GM03348 (cell line): ENCODE data around the gene KIAA0825.
"Not testable (repeated sequence)": the region's sequence is repeated elsewhere in the genome, so short reads cannot be mapped to it uniquely, and the experiment has no call there.

Source experiments
- DNase-seq: peaks from one replicate; pipeline ENCODE4 v3.0.0; 2012; ENCODE audit warnings: low spot score

Gene KIAA0825

DNA sequence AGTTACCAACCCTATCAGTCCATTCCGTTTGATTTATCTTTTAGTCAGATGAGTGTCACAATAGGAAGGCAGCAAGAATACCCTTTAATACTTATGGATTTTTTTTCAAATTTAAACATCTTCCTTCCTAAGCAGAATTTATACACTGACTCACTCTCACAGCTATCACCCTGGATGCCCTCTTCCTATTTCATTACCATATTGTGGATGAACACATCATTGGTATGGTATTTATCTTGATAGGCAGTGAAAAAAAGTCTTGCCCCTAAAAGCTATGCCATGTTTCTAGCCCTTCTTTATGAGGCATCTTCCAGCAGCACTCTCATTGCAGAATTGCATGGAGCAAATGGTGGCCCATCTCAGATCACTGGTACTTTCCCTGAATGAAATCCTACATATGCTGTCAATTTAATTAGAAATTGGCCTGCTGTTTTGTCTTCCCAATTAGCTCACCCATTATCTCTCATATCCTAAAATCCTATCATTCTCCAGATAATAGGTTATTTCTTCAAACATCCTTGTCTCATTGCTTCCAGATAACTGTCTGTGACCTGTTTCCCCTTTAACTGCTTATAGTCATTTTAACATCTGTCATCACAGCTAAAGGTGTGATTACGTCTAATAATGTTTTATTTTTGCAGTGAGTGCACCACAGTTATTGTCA is 443.5 kb downstream of the KIAA0825 start:
- DNase-seq = peak; percentile 18

DNA sequence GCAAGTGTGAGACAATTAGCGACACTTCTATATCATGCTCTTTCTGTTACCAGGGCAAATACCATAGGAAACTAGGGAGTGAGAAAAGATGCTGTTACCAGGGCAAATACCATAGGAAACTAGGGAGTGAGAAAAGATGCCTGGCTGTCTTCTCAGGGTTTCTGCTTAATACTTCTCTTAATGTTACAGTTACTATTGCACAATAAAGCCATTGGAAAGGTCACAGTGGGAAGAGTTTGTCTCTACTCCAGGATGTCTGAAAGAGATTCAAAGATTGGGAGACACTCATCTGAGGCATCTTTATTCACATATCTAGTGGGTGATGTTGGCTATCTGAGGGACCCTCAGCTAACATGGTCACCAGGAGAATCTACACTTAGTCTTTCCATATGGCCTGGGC is 445.3 kb downstream of the KIAA0825 start:
- no peak for DNase-seq

DNA sequence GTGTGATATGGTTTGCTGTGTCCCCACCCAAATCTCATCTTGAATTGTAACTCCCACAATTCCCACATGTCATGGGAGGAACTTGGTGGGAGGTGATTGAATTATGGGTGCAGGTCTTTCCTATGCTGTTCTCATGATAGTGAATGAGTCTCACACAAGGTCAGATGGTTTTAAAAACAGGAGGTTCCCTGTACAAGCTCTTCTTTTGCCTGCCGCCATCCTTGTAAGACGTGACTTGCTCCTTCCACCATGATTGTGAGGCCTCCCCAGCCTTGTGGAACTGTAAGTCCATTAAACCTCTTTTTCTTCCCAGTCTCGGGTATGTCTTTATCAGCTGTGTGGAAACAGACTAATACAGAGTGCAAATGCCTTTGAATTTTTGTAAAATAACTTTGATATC is 447.3 kb downstream of the KIAA0825 start:
- DNase-seq = not testable (repeated sequence)

DNA sequence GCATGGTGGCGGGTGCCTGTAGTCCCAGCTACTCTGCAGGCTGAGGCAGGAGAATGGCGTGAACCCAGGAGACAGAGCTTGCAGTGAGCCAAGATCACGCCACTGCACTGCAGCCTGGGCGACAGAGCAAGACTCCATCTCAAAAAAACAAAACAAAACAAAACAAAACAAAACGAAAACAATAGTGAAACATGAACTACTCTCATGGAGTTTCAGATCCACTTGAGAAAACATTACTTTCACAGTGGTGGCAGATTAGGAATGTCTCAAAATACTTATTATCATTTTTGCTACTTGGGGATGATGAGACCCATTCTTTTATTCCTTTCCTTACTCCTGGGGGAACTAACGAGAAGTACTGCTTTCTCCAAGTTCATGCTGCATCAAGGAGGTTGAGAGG is 448.2 kb downstream of the KIAA0825 start:
- not testable (repeated sequence) for DNase-seq

DNA sequence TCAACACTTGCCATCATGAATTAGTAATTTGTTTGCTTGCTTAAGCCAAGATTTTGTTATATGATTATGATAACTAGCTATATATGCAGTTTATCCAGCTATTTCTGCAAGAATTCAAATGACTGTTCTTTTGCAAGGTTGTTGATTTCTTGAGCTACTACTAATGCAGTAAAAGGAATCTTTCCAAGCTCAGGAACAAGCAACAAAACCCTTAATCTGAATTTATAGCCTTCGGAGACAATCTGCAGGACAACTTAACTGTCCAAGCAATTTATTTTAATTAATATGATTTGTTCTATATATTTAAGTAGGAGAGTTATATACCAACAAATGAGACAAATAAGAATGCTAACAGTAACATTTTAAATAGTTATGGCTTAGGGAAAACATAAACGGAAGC is 450.3 kb downstream of the KIAA0825 start:
- DNase-seq = no peak

DNA sequence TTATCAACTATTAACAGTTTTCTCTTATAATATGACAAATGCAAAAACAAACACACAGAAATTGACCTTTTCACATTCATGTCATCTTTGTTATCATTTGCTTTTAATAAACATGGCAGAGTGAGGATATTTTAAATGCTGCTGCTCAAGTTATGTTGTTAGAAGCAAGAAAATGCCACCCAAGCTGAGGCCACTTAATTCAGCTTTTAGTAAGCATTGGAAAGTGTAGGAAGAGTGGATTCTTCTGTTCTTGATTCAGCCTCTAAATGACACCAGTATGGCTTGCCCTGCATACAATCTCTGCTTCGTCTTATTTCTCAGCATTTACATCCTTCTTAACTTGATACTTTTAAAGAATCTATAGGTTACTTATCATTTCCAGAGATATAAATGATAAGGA is 456.6 kb downstream of the KIAA0825 start:
- DNase-seq = no peak

DNA sequence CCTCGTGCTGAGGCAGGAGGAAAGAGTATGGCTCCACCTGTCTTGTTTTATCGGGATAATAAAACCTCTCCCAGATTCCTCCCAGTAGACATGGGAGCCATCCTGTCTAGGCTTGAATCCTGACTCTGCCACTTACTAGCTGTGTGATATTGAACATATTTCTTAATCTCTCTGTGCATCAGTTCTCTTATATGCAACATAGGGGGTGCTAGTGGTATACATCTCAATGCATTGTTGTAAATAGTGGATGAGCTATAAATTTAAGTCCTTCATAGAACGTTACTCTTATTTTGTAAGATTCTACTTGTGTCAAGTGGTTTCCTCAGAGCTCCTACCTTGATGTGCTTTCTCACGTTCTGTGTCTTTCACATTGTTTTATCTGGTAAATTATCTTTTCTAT is 459.3 kb downstream of the KIAA0825 start:
- no peak for DNase-seq

DNA sequence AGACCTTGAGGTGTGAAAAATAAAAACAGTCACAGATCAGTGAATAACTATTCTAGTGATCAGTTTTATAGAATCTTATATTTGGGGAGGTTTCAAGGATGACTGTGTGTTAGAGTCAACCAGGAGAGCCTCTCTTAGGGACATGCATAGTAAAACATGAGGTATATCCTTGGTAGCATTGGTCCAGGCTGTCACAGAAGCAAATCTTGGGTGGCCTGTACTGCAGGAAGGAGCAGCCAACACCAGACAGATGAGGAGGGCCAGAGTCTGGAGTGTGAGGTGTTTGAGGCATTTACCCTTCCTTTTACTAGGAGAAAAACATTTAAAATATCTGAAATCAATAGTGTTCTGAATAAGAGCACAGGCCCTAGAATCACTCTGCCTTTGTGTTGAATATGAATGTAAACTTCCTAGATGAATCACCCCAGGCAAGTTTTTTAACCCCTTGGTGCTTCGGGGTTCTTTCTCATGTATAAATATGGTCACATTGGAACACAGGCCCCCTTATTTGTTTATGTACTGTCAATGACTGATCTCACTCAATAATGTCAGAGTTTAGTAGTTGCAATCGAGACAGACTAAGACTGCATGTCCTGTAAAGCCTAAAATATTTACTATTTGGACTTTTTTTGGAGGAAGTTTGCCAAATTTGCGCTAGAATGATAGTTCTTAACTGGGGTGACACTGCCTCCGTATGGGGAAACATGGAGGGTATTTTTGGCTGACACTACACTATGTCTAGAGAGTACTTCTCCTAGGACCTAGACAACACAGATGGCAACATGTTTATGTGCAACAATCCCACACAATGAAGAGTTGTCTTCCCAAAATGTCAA is 460.5 kb downstream of the KIAA0825 start:
- DNase-seq = no peak

DNA sequence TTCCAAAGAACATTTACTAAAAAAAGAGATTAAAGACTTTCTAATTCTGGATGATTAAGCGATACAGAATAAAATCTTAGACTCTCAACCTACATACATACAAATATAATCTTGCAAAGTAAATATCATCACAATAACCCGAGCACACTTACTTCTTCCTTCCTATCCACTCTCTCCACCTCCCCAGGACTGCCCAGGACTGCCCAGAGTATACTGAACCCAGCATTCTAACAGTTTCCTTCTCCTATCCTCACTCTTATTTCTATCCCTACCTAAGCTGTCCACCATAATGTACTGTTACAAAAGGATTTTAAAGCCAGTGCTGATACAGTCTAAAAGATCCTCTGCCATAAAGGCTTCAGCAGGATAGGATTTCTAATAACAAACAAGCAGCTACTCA is 463.7 kb downstream of the KIAA0825 start:
- DNase-seq = no peak

DNA sequence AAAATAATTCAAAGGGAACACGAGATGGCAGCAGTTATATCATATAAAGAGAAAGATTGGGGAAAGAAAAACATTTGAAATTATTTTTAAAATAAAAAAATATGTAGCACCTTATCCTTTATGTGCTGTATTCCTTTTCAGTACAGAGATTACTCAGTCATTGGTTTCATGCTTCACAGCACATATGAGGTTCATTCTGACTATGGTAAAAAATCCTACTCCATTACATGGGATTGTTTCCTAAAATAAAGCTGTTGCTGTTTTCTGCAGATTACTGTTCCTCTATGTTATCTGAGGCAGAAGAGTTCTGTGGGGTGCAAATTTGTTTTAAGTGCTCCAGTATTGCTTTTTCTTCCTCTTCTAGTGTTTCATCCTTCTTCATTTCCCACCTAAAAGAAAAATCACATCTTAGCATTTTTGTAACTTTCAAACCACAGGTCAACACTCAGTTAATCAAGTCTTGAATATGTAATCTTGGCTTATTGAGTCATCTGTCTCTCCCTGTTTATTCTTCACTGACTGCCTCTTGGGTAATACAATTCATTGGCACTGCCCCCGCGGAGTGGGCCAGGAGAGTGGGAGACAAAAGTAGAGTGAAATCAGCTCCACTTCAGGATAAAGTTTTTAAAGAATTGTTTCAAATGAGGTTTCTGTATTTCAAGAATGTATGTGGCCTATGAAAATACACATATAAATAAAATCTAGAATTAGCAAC is 464.5 kb downstream of the KIAA0825 start:
- peak; percentile 23 for DNase-seq

DNA sequence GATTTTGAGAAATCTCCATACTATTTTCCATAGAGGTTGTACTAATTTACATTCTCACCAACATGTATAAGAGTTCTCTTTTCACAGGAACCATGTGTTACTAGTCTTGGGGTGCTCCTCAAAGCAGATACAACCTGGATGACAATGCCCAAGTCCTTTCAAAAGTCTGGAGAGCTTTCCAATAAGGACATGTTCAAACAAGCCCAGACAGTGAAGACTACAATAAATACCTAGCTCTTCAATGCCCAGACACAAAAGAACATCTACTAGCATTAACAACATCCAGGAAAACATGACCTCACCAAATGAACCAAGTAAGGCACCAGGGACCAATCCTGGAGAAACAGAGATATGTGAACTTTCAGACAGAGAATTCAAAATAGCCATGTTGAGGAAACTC is 474.8 kb downstream of the KIAA0825 start:
- DNase-seq = not testable (repeated sequence)

DNA sequence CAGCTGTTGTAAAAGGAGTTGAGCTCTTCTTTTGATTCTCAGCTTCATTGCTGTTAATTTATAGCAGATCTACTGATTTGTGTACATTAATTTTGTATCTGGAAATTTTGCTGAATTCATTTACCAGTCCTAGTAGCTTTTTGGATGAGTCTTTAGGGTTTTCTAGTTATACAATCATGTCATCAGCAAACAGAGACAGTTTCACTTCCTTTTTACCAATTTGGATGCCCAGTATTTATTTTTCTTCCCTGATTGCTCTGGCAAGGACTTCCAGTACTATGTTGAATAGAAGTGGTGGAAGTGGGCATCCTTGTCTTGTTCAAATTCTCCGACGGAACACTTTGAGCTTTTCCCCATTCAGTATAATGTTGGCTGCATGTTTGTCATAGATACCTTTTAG is 478.1 kb downstream of the KIAA0825 start:
- DNase-seq = no peak

DNA sequence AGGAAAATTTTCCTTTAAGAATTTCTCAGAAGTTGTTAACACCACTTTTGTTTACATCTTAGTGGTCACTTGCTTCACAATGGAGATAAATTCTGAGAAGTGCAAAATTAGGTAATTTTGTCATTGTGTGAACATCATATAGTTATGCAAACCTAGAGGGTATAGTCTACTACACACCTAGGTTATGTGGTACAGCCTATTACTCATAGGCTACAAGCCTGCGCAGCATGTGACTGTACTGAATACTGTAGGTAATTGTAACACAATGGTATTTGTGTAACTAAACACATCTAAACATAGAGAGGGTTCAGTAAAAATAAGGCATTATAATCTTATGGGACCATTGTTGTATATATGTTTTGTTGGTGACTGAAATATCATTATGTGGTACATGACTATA is 488.3 kb downstream of the KIAA0825 start:
- DNase-seq = no peak

DNA sequence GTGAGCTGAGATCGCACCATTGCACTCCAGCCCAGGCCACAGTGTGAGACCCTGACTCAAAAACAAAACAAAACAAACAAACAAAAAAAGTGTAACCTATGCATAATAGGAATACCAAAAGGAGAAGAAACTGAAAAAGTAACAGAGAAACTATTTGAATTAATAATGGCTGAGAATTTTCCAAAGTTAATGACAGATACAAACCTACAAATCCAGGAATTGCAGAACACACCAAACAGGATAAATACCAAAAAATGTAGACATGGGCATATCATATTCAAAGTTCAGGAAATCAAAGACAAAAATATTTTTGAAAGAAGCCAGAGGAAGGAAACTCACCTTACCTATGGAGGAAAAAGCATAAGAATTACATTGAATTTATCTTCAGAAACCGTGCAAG is 493.3 kb downstream of the KIAA0825 start:
- DNase-seq = no peak

DNA sequence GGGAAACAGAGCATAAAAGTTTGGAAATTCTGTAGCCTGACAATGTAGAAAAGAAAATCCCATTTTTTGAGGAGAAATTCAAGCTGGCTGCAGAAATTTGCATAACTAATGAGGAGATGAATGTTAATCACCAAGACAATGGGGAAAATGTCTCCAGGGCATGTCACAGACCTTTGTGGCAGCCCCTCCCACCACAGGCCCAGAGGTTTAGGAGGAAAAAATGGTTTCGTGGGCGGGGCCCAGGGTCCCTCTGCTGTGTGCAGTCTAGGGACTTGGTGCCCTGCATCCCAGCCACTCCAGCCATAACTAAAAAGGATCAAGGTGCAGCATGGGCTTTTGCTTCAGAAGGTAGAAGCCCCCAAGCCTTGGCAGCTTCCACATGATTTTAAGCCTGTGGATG is 502.1 kb downstream of the KIAA0825 start:
- DNase-seq = not testable (repeated sequence)

DNA sequence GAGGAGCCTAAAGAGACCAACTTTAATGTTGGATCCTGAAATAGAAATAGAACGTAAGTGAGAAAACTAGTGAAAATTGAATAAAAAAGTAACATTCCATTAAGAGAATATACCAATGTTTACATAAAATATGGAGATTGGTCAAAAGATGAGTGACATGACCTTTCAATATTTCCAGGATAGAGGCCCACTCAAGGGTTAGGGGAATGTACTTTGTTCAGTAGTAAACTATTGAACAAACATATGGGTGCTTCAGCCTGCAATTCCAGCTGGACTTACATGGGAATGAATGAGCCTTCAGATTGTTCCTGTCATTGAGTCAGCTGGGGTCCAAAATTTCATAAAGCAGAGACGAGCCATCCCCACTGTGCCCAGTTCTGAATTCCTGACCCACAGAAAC is 505.3 kb downstream of the KIAA0825 start:
- no peak for DNase-seq

DNA sequence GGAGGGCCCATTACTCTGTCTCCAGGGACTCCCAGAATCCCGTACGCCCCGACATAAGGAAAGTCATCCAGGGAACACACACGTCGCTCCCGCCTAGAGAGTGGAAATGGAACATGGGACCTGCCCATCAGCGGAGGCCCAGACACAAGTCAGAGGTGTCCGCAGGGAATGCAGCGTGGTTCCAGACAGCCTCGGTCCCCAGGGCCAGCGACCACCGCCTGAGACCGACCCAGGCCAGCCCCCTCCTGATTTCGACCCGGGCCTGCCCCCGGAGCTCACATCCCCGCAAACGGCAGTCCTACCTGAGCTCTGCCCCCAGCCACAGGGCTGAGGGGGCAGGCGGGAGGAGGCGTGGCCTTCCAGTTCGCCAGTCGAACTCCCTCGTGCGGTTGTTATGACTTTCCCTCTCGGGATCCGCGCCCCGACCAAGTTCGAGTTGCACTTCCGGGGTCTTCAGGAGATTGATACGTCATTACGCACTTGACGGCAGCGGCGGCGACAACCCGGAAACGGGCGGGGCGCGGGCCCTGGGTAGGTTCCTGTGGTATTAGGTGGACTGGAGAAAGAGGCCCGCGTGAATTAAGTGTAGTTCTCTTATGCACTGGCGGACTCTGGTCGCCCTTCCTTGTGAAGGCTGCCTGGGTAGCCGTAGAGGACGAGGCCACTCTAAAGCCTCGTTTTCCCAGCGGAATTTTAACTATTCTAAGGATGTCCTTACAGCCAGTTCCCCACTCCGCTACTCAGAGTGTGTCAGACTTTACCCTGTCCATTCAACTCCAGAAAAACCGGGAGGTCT is 507.0 kb downstream of the KIAA0825 start:
- peak; percentile 97 for DNase-seq

DNA sequence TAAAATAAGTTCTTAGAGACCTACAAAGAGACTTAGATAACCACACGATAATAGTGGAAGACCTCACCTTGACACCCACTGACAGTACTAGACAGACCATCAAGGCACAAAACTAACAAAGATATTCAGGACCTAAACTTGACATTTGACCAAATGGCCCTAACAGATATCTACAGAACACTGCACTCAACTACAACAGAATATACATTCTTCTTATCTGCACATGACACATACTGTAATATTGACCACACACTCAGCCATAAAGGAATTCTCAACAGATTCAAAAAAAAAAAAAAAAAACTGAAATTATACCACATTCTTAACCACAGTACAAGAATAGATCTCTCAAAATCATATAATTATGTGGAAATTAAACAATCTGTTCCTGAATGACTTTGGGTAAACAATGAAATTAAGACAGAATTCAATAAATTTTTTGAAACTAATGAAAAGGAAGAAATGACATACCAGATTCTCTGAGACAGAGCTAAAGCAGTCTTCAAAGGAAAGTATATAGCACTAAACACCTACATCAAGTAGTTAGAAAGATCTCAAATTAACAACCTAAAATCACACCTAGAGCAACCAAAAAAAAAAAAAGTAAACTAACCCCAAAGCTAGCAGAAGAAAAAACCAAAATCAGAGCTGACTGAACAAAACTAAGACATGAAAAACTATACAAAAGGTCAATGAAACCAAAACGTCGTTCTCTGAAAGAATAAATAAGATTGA is 514.7 kb downstream of the KIAA0825 start:
- DNase-seq = no peak
